ENCODE results near the gene SMIM15.

SMIM15 gene

DNA sequence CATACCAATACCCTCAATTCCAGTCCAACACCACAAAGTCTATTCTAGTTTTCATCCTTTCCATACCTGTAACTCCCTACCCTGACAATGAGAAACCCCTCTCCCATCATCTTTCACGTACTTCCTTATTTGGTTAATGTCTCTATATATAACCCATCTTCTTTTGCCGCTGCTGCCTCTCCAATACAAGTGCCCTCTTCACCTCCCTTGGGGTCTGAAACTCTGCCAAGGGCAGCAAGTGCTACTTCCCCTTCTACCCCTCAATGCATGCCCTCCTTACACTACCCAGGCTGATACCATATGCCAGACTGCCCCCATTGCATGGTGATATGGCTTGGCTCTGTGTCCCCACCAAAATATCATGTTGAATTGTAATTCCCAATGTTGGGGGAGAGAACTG lies 24.4 kb upstream of the SMIM15 start:
- TF ChIP-seq POLR2A (IDR thresholded peaks at IDR 0.05; ENCODE audit: extremely low read depth, insufficient read length) (no peak), MAX (IDR thresholded peaks at IDR 0.05; ENCODE audit: low read depth, low read length) (no peak), MYC (IDR thresholded peaks at IDR 0.05; ENCODE audit: low read depth, low read length) (no peak)
- TF ChIP-seq, protein P1, sequence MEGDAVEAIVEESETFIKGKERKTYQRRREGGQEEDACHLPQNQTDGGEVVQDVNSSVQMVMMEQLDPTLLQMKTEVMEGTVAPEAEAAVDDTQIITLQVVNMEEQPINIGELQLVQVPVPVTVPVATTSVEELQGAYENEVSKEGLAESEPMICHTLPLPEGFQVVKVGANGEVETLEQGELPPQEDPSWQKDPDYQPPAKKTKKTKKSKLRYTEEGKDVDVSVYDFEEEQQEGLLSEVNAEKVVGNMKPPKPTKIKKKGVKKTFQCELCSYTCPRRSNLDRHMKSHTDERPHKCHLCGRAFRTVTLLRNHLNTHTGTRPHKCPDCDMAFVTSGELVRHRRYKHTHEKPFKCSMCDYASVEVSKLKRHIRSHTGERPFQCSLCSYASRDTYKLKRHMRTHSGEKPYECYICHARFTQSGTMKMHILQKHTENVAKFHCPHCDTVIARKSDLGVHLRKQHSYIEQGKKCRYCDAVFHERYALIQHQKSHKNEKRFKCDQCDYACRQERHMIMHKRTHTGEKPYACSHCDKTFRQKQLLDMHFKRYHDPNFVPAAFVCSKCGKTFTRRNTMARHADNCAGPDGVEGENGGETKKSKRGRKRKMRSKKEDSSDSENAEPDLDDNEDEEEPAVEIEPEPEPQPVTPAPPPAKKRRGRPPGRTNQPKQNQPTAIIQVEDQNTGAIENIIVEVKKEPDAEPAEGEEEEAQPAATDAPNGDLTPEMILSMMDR (IDR thresholded peaks at IDR 0.05; ENCODE audit: low read depth, low read length): no peak
- H3K4me3 ChIP-seq (ENCODE audit: low read depth, low read length): no peak overlapping the region

GRCh38 chr5:61184708-61185107 lies 22.4 kb upstream of the SMIM15 start:
- no peak for TF ChIP-seq POLR2A (IDR thresholded peaks at IDR 0.05; ENCODE audit: extremely low read depth, insufficient read length)
- TF ChIP-seq, protein P1 (IDR thresholded peaks at IDR 0.05; ENCODE audit: low read depth, low read length): no peak
- TF ChIP-seq MAX (IDR thresholded peaks at IDR 0.05; ENCODE audit: low read depth, low read length): no peak
- TF ChIP-seq MYC (IDR thresholded peaks at IDR 0.05; ENCODE audit: low read depth, low read length): no peak
- DNase-seq (ENCODE audit: low read depth): no peak
- no peak overlapping the region for H3K4me3 ChIP-seq (ENCODE audit: low read depth, low read length)

More for the DNA sequence above, 24.4 kb upstream of the SMIM15 start:
- no peak for DNase-seq (ENCODE audit: low read depth)

DNA sequence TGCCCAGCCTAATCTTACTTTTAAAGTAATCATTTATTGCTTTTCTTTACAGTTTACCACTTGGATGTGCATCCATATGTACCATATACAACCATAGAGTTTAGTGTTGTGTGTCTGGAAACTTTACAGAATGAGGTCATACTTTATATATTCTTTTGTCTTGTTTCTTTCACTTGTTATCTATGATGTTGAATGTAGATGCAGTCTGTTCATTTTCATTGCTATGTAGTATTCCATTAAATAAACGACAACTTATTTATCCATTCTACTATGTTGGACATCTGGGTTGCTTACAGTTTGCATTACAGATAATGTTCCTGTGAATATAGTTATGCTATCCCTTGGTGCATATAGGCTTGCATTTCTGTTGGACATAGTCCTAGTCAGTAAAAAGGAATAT lies 21.3 kb upstream of the SMIM15 start:
- no peak for DNase-seq (ENCODE audit: low read depth)
- TF ChIP-seq, protein P1 (IDR thresholded peaks at IDR 0.05; ENCODE audit: low read depth, low read length): no peak
- TF ChIP-seq MAX (IDR thresholded peaks at IDR 0.05; ENCODE audit: low read depth, low read length) (no peak), MYC (IDR thresholded peaks at IDR 0.05; ENCODE audit: low read depth, low read length) (no peak), POLR2A (IDR thresholded peaks at IDR 0.05; ENCODE audit: extremely low read depth, insufficient read length) (no peak)
- H3K4me3 ChIP-seq (ENCODE audit: low read depth, low read length): no peak overlapping the region

DNA sequence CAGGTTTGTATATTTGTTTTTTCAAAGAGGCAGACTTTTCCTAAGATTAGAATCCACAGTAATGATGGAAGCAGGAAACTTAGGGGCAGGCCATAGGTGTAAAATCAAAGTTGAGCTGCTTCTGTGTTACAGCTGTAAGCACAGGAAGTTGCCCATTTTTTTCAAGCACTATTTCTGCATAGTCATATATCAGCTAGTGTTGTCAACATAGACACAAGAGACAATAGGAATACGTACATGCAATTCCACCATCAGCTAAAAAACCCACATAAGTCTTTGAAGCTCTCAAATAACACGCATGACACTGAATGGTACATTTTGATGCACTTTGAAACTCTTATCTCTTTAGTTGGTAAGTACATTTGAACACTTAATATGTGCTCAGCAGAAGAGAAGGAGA lies 20.2 kb upstream of the SMIM15 start:
- H3K4me3 ChIP-seq (ENCODE audit: low read depth, low read length): no peak overlapping the region
- no peak for TF ChIP-seq MYC (IDR thresholded peaks at IDR 0.05; ENCODE audit: low read depth, low read length)
- TF ChIP-seq MAX (IDR thresholded peaks at IDR 0.05; ENCODE audit: low read depth, low read length): no peak
- no peak for TF ChIP-seq POLR2A (IDR thresholded peaks at IDR 0.05; ENCODE audit: extremely low read depth, insufficient read length)
- TF ChIP-seq, protein P1 (IDR thresholded peaks at IDR 0.05; ENCODE audit: low read depth, low read length): no peak
- DNase-seq (ENCODE audit: low read depth): no peak

- TF ChIP-seq, protein P1 (IDR thresholded peaks at IDR 0.05; ENCODE audit: low read depth, low read length): no peak
- TF ChIP-seq MAX (IDR thresholded peaks at IDR 0.05; ENCODE audit: low read depth, low read length) (no peak), MYC (IDR thresholded peaks at IDR 0.05; ENCODE audit: low read depth, low read length) (no peak), POLR2A (IDR thresholded peaks at IDR 0.05; ENCODE audit: extremely low read depth, insufficient read length) (no peak)
- DNase-seq (ENCODE audit: low read depth): no peak
- no peak overlapping the region for H3K4me3 ChIP-seq (ENCODE audit: low read depth, low read length)
These were observed 18.6 kb upstream of the SMIM15 start for GRCh38 chr5:61180886-61181285.

DNA sequence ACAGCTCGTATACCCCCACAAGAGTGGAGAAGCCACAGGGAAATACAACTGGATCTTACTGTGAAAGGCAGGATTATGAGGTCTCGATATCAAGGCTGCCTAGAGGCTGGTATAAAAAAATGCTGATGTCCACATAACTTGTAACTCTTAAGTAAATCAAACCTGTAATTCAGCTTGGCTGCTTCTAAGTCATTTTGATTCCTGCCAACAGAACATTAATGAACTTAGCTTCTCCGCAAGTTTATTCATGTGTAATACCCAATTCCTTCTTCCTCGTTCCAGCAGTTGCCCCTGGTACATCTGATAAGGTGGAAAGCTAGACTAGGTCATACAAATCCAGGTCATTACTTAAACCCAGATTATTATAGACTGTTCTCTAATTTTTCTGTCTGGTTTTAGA lies 16.4 kb upstream of the SMIM15 start:
- no peak overlapping the region for H3K4me3 ChIP-seq (ENCODE audit: low read depth, low read length)
- DNase-seq (ENCODE audit: low read depth): no peak
- TF ChIP-seq, protein P1 (IDR thresholded peaks at IDR 0.05; ENCODE audit: low read depth, low read length): no peak
